ENCODE measurements around the gene NCS1. TPM values are rescaled to one million over a fixed set of nuclear protein-coding genes. Genes with fewer than 3 reads are reported as not detected.

The NCS1 gene
- total RNA-seq, 1 experiment from 2014 or later: 68.7 TPM

DNA sequence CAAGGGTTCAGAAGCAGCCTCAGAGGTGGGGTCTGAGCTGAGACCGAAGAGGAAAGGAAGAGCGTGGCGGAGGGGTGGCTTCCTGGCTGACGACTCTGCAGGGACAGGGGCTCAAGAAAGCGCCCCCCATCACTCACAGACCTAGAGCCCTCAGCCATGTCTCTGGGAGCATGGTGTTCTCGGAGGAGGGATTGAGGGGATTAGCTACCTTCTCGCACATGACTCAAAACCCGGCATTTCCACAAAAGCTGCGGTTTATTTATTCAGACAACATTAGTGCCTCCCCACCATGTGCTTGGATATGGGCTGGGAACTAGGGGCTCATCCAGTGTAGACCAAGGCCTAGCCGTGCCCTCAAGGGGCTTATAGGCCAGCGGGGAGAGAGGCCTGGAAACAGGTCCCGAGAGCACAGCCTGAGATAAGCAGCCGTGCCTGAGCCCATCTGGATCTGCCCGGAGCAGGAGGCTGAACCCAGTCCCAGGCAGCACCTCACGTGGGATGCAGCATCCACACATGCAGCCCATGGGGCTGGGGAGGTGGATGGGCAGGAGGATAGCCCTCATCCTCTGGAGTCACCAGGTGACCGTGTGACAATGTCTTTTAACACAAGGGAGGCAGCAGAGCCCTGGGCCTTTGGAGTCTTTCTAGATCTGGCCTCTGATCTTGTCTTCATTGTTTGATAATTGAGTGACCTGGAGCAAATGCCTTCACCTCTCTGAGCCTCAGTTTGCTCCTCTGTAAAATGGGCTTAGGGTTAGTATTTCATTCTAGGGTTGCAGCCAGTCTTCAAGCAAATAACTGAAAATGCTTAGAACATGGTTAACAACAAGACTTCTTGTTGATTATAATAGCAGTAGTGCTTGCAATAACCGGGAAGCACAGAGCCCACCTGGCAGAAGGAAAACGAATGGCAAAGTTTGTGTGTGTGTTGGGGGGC is 92.5 kb downstream of the NCS1 start:
- TF ChIP-seq, protein P1, sequence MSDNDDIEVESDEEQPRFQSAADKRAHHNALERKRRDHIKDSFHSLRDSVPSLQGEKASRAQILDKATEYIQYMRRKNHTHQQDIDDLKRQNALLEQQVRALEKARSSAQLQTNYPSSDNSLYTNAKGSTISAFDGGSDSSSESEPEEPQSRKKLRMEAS (IDR thresholded peaks at IDR 0.05): no peak
- TF ChIP-seq EZH2phosphoT487 (IDR thresholded peaks at IDR 0.05; ENCODE audit: borderline replicate concordance): no peak
- no peak for TF ChIP-seq EGR1 (IDR thresholded peaks at IDR 0.05; ENCODE audit: low read depth)
- TF ChIP-seq TCF7L2 (IDR thresholded peaks at IDR 0.05; ENCODE audit: borderline replicate concordance, extremely low read depth, insufficient read depth, insufficient read length): no peak
- no peak for TF ChIP-seq CEBPB (IDR thresholded peaks at IDR 0.05; ENCODE audit: low read depth)
- TF ChIP-seq EZH2 (IDR thresholded peaks at IDR 0.05): no peak
- TF ChIP-seq RAD21 (IDR thresholded peaks at IDR 0.05; ENCODE audit: low read depth): no peak
- Histone ChIP-seq H2AFZ (ENCODE audit: low read depth, low read length, poor library complexity, severe bottlenecking) (no peak overlapping the region), H3K4me2 (ENCODE audit: low read length) (peak overlapping the region; percentile 31), H3K79me2 (ENCODE audit: insufficient read depth, low read length) (no peaks in the 10 kb centered on the region), H3K36me3 (ENCODE audit: control insufficient read depth in 1 of 2, insufficient read depth in 2 of 2, low read length in 2 of 2) (no peaks in the 10 kb centered on the region), H3K27me3 (ENCODE audit: insufficient read depth, low read length) (peaks cover 17% of the 10 kb centered on the region; the same call in 1 of the 2 replicates), H3K4me3 (replicated peaks in 1 of 2; ENCODE audit: low read depth in 1 of 2, low read length in 2 of 2) (no peak overlapping the region), H4K20me1 (ENCODE audit: insufficient read depth) (no peaks in the 10 kb centered on the region), H3K27ac (ENCODE audit: low read depth, low read length) (no peak overlapping the region), H3K9me2 (ENCODE audit: insufficient read depth) (no peaks in the 10 kb centered on the region), H3K9me3 (ENCODE audit: control insufficient read depth in 1 of 2, insufficient read depth in 1 of 2, low read depth in 1 of 2, low read length in 2 of 2) (no peaks in the 10 kb centered on the region), H3K4me1 (ENCODE audit: control insufficient read depth in 1 of 2, insufficient read depth in 2 of 2, low read length in 2 of 2) (peaks cover 4 to 9% of the 10 kb centered on the region in 2 experiments; a peak in 3 of 4 replicates), H3K9ac (ENCODE audit: low read length) (no peak overlapping the region)
- DNase-seq (ENCODE audit: low read depth, low spot score) (no peak), ATAC-seq (no peak)
- no TSS peak for BruUV-seq (replicated peaks)
- ChIA-PET RAD21 (ENCODE audit: low non-redundant PET in 1 of 2, low total read pairs in 2 of 2, uncharacterized antibody in 2 of 2, unreplicated experiment in 2 of 2) (interaction anchor here in 1 of 2 experiments (0.6 kb wide), 1 partner anchor 76 kb away, joined by 3 read pairs; no protein-coding TSS in a partner anchor), POLR2A (no interaction called here), CTCF (no interaction called here)
- intact Hi-C loops (cut with micrococcal nuclease): no loop called here
